ENCODE measurements around the gene INF2.

INF2 gene

DNA sequence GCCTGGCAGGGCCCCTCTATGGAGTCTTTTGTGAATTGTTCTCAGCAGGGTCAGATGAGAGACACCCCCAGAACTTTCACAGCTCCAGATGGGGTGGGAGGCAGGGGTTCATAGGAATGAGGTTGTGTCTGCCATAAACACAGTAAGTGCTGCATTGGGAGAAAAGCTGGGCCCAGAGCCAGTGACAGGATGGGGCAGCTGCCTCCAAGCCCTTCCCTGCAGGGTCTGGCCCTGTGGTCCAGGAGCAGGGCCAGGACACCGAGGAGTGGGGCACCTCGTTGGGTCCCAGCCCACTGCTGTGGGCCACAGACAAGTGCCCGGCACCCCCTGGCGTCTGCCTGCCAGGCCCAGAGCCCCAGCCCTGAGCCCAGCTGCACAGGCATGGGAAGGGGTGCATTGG, 13.3 kb downstream of the INF2 start:
- DNase-seq (ENCODE audit: low read depth) = no peak

DNA sequence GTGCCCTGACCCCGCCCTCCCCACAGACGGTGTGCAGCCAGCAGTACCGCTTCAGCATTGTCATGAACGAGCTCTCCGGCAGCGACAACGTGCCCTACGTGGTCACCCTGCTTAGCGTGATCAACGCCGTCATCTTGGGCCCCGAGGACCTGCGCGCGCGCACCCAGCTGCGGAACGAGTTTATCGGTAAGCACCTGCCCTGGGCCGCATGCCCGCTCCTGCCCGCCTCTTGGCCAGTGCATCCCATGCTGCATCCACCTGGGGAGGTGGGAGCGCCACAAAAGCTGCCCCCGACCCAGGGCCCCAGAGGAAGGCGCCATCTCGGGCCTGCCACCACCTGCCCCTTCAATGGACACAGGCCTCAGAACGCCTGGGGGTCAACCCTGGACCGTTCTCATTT, 13.9 kb downstream of the INF2 start:
- no peak for DNase-seq (ENCODE audit: low read depth)

- no peak for DNase-seq (ENCODE audit: low read depth)
Measured at GRCh38 chr14:104704252-104704651, 14.8 kb downstream of the INF2 start.

DNA sequence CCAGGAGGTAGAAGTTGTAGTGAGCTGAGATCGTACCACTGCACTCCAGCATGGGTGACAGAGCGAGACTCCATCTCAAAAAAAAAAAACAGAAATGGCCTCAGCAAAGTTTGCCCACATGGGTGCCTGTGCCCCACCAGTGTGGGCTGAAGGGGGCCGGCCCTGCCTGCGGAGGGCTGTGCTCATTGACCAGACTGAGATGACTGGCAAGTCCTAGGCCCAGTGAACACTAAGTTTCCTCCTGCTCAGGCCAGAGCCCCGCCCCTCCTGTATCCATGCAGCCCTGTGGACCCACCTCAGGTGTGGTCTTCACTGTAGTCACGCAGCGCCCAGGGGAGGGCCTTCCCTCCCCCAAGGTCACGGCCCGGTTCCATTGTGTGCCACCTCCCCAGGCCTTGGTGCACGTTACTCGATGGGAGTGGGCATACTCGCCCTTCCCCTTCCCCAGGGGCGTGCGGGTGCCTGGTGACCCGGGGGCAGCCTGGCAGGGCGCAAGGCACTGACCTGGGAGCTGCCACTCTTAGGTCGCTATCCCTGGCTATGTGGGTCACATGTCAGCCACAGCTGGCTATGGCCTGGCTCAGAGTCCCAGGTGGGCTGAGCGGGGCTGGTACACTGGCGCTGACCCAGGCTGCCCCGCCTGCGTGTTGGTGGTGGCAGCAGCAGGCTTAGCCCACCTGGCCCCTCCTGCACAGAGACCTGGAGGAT, 16.1 kb downstream of the INF2 start:
- DNase-seq (ENCODE audit: low read depth) = no peak

DNA sequence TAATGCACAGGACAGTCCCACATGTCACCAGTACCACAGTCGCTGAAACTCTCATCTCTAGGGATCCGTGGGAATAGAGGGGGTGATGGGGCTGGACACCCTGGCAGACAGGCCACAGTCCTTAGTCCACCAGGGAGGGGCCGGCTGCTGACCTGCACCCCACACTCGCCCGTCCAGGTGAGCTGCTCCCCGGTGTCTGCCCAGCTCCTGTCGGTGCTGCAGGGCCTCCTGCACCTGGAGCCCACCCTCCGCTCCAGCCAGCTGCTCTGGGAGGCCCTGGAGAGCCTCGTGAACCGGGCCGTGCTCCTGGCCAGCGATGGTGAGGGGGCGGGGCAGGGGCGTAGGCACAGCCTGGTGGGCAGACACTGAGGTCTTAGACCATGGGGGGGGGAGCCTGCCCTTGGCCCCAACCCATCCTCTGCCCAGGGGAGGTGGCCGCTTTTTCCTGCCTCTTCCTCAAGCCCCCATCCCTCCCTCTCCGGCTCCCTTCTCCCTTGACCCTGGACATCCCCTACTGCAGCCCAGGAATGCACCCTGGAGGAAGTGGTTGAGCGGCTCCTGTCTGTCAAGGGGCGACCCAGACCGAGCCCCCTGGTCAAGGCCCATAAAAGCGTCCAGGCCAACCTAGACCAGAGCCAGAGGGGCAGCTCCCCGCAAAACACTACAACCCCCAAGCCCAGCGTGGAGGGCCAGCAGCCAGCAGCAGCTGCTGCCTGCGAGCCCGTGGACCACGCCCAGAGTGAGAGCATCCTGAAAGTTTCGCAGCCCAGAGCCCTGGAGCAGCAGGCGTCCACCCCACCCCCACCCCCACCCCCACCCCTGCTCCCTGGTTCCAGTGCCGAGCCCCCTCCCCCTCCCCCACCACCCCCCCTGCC, 17.6 kb downstream of the INF2 start:
- no peak for DNase-seq (ENCODE audit: low read depth)

GRCh38 chr14:104707608-104708595, 18.5 kb downstream of the INF2 start:
- DNase-seq (ENCODE audit: low read depth) = no peak

DNA sequence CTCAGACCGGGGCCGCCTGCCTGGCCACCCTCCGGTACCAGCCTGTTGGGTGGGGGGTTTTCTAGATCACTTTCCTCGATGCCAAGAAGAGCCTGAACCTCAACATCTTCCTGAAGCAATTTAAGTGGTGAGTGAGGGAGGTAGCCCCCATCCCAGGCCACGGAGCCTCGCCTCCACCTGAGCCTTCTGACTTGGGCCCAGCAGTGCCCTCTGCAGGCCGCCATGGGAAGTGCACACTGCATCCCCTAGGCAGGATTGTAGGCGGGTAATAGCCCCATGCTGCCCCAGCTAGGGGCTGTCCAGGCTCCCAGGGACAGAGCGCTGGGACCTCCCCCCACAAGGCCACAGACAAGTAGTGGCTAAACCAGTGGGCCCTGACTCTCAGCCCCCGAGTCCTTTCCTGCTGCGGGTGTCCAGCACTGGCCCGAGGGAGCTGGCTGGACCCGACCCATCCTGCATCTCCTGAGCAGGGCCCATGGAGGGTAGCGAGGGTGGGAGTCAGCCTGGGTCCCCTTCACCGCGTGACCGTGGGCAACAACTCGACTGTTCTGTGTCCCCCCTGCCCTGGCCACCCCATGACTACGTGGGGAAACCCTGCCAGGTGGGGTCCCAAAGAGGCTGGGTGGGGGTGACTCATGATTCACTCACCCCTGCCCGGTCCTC, 19.3 kb downstream of the INF2 start:
- DNase-seq (ENCODE audit: low read depth) = peak; percentile 52

- no peak for DNase-seq (ENCODE audit: low read depth)
Measured at GRCh38 chr14:104709387-104710039, 20.1 kb downstream of the INF2 start.

DNA sequence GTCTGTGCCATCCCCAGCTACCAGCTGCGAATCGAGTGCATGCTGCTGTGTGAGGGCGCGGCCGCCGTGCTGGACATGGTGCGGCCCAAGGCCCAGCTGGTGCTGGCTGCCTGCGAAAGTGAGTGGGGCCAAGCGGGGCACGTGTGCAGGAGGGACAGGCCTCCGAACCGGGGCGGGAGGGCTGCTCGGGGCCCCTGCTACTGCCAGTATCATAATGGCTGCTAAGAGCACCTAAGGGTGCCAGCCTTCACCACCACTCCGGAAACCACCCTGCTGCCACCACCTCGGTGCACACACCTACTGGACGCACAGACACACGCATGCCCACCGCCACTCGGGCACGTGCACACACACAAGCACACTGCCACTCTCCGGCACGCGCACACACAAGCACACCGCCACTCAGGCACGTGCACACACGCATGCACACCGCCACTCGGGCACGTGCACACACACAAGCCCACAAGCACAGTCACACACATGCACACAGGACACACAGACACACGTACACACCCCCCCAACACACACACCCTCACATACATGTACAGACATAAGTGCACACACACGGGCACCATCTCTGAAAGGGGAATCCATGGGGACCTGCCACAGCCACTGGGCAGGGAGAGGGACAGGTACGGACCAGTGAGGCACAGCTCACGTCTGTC, 20.8 kb downstream of the INF2 start:
- DNase-seq (ENCODE audit: low read depth) = no peak

- no peak for DNase-seq (ENCODE audit: low read depth)
Measured at GRCh38 chr14:104712881-104713734, 23.7 kb downstream of the INF2 start.

- no peak for DNase-seq (ENCODE audit: low read depth)
Measured at GRCh38 chr14:104714066-104714465, 24.6 kb downstream of the INF2 start.

DNA sequence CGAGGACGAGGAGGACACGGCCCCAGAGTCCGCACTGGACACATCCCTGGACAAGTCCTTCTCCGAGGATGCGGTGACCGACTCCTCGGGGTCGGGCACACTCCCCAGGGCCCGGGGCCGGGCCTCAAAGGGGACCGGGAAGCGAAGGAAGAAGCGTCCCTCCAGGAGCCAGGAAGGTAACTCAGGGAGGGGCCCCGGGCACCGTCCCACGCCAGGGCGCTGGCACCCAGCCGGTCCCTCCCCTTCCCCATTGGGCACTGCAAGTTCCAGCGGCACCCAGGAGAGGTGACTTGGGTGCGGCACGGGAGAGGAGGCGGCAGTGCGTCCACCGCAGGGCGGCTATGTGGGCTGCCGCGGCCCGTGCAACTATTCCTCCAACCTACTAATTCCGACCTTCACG, 25.3 kb downstream of the INF2 start:
- DNase-seq (ENCODE audit: low read depth) = no peak

- no peak for DNase-seq (ENCODE audit: low read depth)
Measured at GRCh38 chr14:104715416-104715815, 26.0 kb downstream of the INF2 start.

DNA sequence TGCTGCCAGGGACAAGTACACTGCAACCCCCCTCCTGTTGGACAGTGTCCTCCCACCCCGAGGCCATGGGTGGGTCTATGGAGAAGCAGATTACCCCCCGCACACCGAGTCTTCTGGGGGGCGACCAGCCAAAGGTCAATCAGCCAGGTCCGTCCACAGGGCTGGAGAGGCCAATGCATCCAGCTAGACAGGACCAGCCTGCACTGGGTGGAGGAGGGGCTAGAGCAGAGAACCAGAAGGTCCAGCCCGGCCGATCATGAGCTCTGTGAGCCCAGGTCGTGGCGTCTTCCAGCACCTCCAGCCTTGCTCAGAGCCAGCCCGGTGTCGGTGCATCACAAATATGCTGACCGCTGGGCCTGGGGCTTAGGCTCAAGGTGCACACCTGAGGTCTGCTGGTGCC, 26.5 kb downstream of the INF2 start:
- no peak for DNase-seq (ENCODE audit: low read depth)

- no peak for DNase-seq (ENCODE audit: low read depth)
Measured at GRCh38 chr14:104717137-104717536, 27.7 kb downstream of the INF2 start.

DNA sequence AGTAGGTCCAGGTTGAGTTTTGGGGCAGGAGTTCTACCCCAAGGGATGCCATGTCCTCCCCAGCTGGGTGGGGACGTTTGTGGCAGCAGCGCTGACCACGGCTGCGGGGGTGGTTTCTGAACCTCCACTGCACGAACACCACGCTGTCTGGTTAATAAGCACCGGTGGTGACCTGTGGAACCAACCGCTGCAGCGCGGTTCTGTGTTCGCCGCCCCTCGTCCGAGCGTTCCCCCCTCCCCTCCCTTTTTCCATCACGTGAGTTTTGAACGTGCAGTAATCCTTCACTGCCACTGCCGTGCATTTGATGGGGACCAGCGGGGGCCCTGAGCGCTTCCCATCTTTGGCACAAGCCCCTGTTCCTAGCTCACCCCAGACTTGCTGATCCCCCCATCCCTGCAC, 28.2 kb downstream of the INF2 start:
- no peak for DNase-seq (ENCODE audit: low read depth)

- DNase-seq (ENCODE audit: low read depth) = no peak
Measured at GRCh38 chr14:104718147-104718546, 28.7 kb downstream of the INF2 start.

DNA sequence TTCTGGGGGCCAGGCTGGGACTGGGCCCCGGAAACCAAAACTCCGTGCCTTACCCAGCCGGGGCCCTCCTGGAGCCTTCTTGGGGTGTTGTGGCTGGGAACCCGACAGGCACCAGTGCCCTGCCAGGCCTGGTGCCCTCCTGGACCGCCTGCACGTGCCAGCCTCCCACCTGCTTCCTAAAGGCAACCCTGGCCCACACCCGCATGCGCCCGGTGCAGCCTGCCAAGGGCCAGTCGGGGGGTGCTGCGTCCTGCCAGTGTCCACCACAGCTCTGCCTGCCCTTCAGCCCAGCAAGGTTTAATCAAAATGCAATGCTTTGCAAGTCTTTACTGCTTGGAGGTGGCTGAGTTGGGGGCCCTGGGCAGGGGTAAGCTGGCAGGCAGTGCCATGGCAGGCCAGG, 29.5 kb downstream of the INF2 start:
- DNase-seq (ENCODE audit: low read depth) = no peak

DNA sequence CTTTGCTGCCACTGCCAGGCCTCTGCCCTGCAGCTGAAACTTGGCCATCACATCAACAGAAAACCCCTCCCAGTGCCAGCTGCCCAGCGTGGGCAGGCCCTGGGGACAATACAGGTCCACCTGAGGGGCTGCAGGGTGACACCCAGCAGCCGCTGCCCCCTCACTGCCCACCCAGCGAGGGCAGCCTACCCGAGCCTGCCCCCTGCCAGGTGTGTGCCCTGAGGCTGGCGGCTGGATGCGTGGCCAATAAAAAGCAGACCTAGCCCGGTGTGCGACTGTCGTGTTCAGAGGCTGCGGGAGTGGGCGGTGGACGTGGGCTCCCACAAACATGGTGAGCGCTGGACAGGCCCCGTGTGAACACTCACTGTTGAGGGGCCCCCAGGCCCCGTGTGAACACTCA, 29.9 kb downstream of the INF2 start:
- DNase-seq (ENCODE audit: low read depth) = no peak
